GM23248 (cell line): ENCODE results near the gene KLHDC4. TPM values are rescaled to one million over a fixed set of nuclear protein-coding genes. Genes with fewer than 3 reads are reported as not detected.

Source experiments
- DNase-seq: peaks from one replicate; pipeline ENCODE4 v3.0.0-alpha.2; 2015
- H2AFZ ChIP-seq: fragments of 200-600 bp; sonication (generic); 2 replicates; pipeline ENCODE4 v1.6.1; 2016; ENCODE audit warnings: antibody characterized with exemption
- H3F3A ChIP-seq: fragments of 200-600 bp; sonication (generic); 2 replicates; pipeline ENCODE4 v1.6.1; 2016; ENCODE audit warnings: mild to moderate bottlenecking, antibody characterized with exemption, mixed run types; ENCODE audit not compliant: insufficient read depth
- H3K27ac ChIP-seq: fragments of 200-600 bp; sonication (generic); 2 replicates; pipeline ENCODE4 v1.5.1; 2016; ENCODE audit warnings: mild to moderate bottlenecking
- H3K27me3 ChIP-seq: fragments of 200-600 bp; sonication (generic); replicated peaks from 2 replicates; pipeline ENCODE4 v1.6.1; 2016; ENCODE audit warnings: mild to moderate bottlenecking; ENCODE audit not compliant: insufficient read depth
- H3K36me3 ChIP-seq: fragments of 200-600 bp; sonication (generic); 2 replicates; pipeline ENCODE4 v1.6.1; 2016; ENCODE audit warnings: low read depth, mild to moderate bottlenecking
- H3K4me1 ChIP-seq: fragments of 200-600 bp; sonication (generic); 2 replicates; pipeline ENCODE4 v1.6.1; 2016; ENCODE audit warnings: mild to moderate bottlenecking; ENCODE audit not compliant: insufficient read depth
- H3K4me2 ChIP-seq: fragments of 200-600 bp; sonication (generic); one replicate; pipeline ENCODE4 v1.6.1; 2016; ENCODE audit warnings: mild to moderate bottlenecking; ENCODE audit not compliant: unreplicated experiment
- H3K4me3 ChIP-seq: fragments of 200-600 bp; sonication (generic); 2 replicates; pipeline ENCODE4 v1.5.1; 2016; ENCODE audit warnings: mild to moderate bottlenecking
- H3K79me2 ChIP-seq: fragments of 200-600 bp; sonication (generic); 2 replicates; pipeline ENCODE4 v1.6.1; 2016; ENCODE audit warnings: mild to moderate bottlenecking; ENCODE audit not compliant: insufficient read depth
- H3K9ac ChIP-seq: fragments of 200-600 bp; sonication (generic); 2 replicates; pipeline ENCODE4 v1.6.1; 2016; ENCODE audit warnings: mild to moderate bottlenecking
- H3K9me2 ChIP-seq: fragments of 200-600 bp; sonication (generic); 2 replicates; pipeline ENCODE4 v1.6.1; 2016; ENCODE audit warnings: mixed run types, mild to moderate bottlenecking, moderate library complexity; ENCODE audit not compliant: insufficient read depth
- H3K9me3 ChIP-seq: fragments of 200-600 bp; sonication (generic); one replicate; pipeline ENCODE4 v1.6.1; 2017; ENCODE audit warnings: low read depth
- H4K20me1 ChIP-seq: fragments of 200-600 bp; sonication (generic); 2 replicates; pipeline ENCODE4 v1.6.0; 2016; ENCODE audit not compliant: insufficient read depth
- EZH2 ChIP-seq: fragments of 200-600 bp; sonication (generic); IDR thresholded peaks from 2 replicates; pipeline ENCODE4 v1.6.1; 2018; ENCODE audit warnings: antibody characterized with exemption, mild to moderate bottlenecking; ENCODE audit not compliant: insufficient read depth, poor library complexity, severe bottlenecking
- EZH2phosphoT487 ChIP-seq: fragments of 200-600 bp; sonication (generic); IDR thresholded peaks from 2 replicates; pipeline ENCODE4 v1.6.1; 2018; ENCODE audit warnings: antibody characterized with exemption, moderate library complexity, mild to moderate bottlenecking, low read depth; ENCODE audit not compliant: insufficient read depth
- WGBS, 2 experiments: methylation state at CpG; one replicate each; pipeline ENCODE4 v1.1.6; 2015 to 2017; ENCODE audit warnings: low lambda C conversion rate in 2 of 2, low coverage in 1 of 2; ENCODE audit errors: missing lambda C conversion rate in 2 of 2; 5-methylcytosine and 5-hydroxymethylcytosine counted together
- in situ Hi-C: fragments of 300-500 bp; cut with MboI; formaldehyde crosslinking; loops from 2 replicates; pipeline ENCODE4 v1.15.0; 2020
- polyA plus RNA-seq: library from polyadenylated mRNA; unstranded; fragments of >200 nt; fragmentation: Nextera tagmentation; extraction: Ambion mirVana; gene quantifications from 2 replicates; pipeline ENCODE4 v1.2.1, GENCODE V29; 2016
- total RNA-seq: library from RNA; depleted of rRNA; stranded (reverse); fragments of >200 nt; shearing (Covaris generic); gene quantifications from 2 replicates; pipeline ENCODE4 v1.2.3, GENCODE V29; 2014

Gene KLHDC4
- total and polyA plus RNA-seq, 2 experiments from 2014 or later, result 8.8 to 9.4 TPM

DNA sequence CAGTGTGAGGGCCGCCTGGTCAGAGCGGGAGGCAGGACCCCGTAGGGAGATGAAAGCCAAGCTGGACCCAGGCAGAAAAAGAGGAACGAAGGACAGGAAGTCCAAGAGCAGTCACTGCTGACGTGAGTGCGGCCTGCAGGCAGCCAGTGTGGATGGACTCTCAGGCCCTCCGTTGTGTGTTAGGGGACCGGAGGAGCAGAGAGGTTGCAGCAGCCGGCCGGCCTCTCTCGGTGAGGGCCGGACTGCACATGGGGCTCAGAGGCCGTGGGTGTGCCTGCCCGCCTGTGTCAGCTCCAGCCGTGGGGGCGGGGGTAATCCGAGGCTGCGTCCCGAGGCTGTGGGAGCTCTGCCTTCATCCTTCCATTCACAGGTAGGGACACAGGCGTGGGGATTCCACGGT lies 96.1 kb downstream of the KLHDC4 start:
- Histone ChIP-seq H3K4me1 (no peaks in the 10 kb centered on the region), H3F3A (no peaks in the 10 kb centered on the region), H3K36me3 (no peaks in the 10 kb centered on the region), H3K27me3 (peaks cover 12% of the 10 kb centered on the region; the same call in 1 of the 2 replicates), H3K79me2 (no peaks in the 10 kb centered on the region), H3K9ac (no peak overlapping the region), H4K20me1 (no peaks in the 10 kb centered on the region), H3K4me3 (no peak overlapping the region), H3K9me3 (no peaks in the 10 kb centered on the region), H3K27ac (no peak overlapping the region), H3K4me2 (no peak overlapping the region), H3K9me2 (no peaks in the 10 kb centered on the region), H2AFZ (no peak overlapping the region)
- no peak for DNase-seq
- 62 to 63% methylated on average over 18 to 21 of the region's 21 CpGs for WGBS, 2 experiments
- TF ChIP-seq EZH2 (no peak), EZH2phosphoT487 (no peak)
- in situ Hi-C loops, result no loop called here

DNA sequence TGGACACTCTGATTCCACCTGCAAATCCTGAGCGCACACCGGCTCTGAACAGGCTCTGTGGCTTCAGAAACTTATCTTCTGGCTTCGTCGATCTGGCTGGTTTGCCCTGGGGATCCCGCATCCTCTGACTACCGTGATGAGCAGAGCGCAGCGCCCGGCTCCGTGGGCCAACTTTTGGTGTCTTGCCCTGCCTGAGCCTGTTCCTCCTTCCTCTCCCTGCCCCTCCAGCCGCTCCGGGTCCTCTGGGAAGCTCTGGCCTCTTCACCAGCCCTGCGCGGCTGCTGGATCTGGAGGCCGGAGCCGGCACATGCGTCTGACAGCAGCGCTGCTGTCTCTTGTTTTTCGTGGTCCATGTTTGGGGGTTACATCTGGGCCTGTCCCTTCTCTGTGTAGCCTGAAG lies 97.8 kb downstream of the KLHDC4 start:
- no peak overlapping the region for H3K4me2 ChIP-seq
- no peaks in the 10 kb centered on the region for H3K9me2 ChIP-seq
- TF ChIP-seq EZH2 (no peak), EZH2phosphoT487 (no peak)
- no peaks in the 10 kb centered on the region for H3K9me3 ChIP-seq
- no peaks in the 10 kb centered on the region for H3K36me3 ChIP-seq
- H3K4me1 ChIP-seq, result no peaks in the 10 kb centered on the region
- H3K27ac ChIP-seq, result no peak overlapping the region
- WGBS, 2 experiments, result 79 to 80% methylated on average over 18 to 19 of the region's 19 CpGs
- H3K27me3 ChIP-seq, result peaks cover 19% of the 10 kb centered on the region
- no peak overlapping the region for H3K9ac ChIP-seq
- in situ Hi-C loops, result no loop called here
- no peaks in the 10 kb centered on the region for H3K79me2 ChIP-seq
- DNase-seq, result no peak
- no peak overlapping the region for H2AFZ ChIP-seq
- H3K4me3 ChIP-seq, result no peak overlapping the region
- no peaks in the 10 kb centered on the region for H3F3A ChIP-seq
- H4K20me1 ChIP-seq, result no peaks in the 10 kb centered on the region

DNA sequence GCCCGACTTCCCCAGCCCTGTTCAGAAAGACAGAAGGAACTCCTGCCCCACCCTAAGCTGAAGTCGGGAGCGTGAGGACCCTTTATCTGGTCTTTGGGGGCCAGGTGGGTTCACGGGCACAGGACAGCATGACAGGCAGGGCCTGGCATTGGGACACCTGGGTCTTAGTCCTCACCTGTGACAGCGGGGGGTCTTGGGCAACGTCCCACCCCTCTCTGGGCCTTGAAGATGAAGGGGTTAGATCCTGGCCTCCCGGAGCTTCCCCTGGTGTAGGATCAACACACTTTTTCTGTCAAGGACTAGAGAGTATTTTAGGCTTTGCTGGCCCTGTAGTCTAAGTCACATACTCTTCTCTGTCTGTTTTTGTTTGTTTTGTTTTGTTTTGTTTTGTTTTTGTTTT lies 98.3 kb downstream of the KLHDC4 start:
- Histone ChIP-seq H3F3A (no peaks in the 10 kb centered on the region), H3K79me2 (no peaks in the 10 kb centered on the region), H3K4me2 (no peak overlapping the region), H3K9me2 (no peaks in the 10 kb centered on the region), H3K27me3 (peaks cover 22% of the 10 kb centered on the region), H3K27ac (no peak overlapping the region), H3K36me3 (no peaks in the 10 kb centered on the region), H2AFZ (no peak overlapping the region), H3K4me3 (no peak overlapping the region), H4K20me1 (no peaks in the 10 kb centered on the region), H3K4me1 (no peaks in the 10 kb centered on the region), H3K9ac (no peak overlapping the region), H3K9me3 (no peaks in the 10 kb centered on the region)
- in situ Hi-C loops, result no loop called here
- no peak for DNase-seq
- TF ChIP-seq EZH2 (no peak), EZH2phosphoT487 (no peak)
- WGBS, 2 experiments, result 61 to 65% methylated on average over 7 of the region's 7 CpGs

DNA sequence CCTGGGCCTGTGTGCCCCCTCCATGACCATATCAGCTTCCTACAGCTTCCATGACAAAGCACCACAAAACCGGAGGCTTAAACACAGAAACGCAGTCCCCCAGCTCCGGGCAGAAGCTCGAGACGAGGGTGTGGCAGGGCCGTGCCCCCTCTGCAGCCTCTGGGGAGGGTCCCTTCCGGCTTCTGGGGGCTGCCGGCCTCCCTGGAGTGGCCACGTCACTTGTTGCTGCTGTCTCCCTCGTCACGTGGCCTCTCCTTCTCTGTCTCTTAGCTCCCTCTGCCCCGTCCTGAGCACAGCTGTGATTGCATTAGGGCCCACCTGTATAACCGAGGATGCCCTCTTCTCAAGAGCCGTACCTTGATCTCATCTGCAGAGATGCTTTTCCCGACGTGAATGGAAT lies 98.9 kb downstream of the KLHDC4 start:
- Histone ChIP-seq H3K36me3 (no peaks in the 10 kb centered on the region), H3K4me2 (no peak overlapping the region), H3K79me2 (no peaks in the 10 kb centered on the region), H3K4me1 (no peaks in the 10 kb centered on the region), H4K20me1 (no peaks in the 10 kb centered on the region), H3F3A (no peaks in the 10 kb centered on the region), H3K9me2 (no peaks in the 10 kb centered on the region), H3K9ac (no peak overlapping the region), H3K27me3 (peaks cover 22% of the 10 kb centered on the region), H2AFZ (no peak overlapping the region), H3K27ac (no peak overlapping the region), H3K9me3 (no peaks in the 10 kb centered on the region), H3K4me3 (no peak overlapping the region)
- TF ChIP-seq EZH2 (no peak), EZH2phosphoT487 (no peak)
- no peak for DNase-seq
- WGBS, 2 experiments, result 40 to 44% methylated on average over 16 of the region's 16 CpGs
- in situ Hi-C loops, result no loop called here

DNA sequence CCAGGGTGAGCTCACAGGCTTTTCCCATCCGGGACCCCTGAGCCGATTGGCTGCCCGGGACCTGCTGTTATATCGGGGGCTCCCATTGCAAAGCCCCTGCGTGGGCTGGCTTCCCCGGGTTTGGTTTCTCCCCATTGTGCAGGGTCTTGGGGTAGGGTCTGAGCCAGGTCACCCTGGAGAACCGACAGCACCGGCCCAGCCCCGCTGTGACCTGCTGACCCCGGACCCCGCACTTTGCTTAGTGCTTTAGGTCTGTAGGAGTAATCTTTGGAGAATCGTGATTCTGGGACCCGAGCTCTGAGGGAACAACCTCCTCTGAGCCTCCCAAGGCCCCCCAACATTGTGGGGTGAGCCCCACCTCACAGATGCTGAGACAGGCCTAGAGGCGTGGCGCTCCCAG lies 100.6 kb downstream of the KLHDC4 start:
- Histone ChIP-seq H3K27me3 (peaks cover 32% of the 10 kb centered on the region), H4K20me1 (no peaks in the 10 kb centered on the region), H3K4me3 (no peak overlapping the region), H3K4me1 (no peaks in the 10 kb centered on the region), H3K9ac (no peak overlapping the region), H3K9me2 (no peaks in the 10 kb centered on the region), H3K4me2 (no peak overlapping the region), H3F3A (no peaks in the 10 kb centered on the region), H3K9me3 (no peaks in the 10 kb centered on the region), H2AFZ (no peak overlapping the region), H3K36me3 (no peaks in the 10 kb centered on the region), H3K27ac (no peak overlapping the region), H3K79me2 (no peaks in the 10 kb centered on the region)
- TF ChIP-seq EZH2 (no peak), EZH2phosphoT487 (no peak)
- in situ Hi-C loops, result no loop called here
- 68 to 74% methylated on average over 15 of the region's 15 CpGs for WGBS, 2 experiments
- DNase-seq, result no peak
